Measurements from ENCODE around the gene NPEPPS. TPM values are rescaled to one million over a fixed set of nuclear protein-coding genes. Genes with fewer than 3 reads are reported as not detected.

Gene NPEPPS
- total RNA-seq, 1 experiment from 2014 or later, result 117 TPM

DNA sequence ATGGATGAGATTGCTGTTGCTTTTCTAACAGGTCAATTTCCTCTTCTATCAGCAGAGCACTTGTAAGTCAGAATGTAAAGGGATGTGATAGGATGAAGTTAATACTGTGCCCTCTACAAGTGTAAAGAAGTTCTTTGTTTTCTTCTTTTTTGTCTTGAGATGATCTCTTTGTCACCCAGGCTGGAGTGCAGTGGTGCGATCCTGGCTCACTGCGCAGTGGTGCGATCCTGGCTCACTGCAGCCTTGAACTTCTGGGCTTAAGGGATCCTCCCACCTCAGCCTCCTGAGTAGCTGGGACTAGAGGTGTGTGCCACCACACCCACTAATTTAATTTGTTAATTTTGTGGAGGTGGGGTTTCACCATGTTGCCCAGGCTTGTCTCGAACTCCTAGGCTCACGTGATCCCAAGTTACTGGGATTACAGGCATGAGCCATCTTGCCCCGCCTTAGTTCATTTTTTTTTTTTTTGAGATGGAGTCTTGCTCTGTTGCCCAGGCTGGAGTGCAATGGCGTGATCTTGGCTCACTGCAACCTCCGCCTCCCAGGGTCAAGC is 97.2 kb downstream of the NPEPPS start:
- H3K27ac ChIP-seq (ENCODE audit: insufficient read length, low read depth, low read length), result no peak overlapping the region
- no peak overlapping the region for H3K18ac ChIP-seq (ENCODE audit: insufficient read length, low read depth, low read length)
- H4K91ac ChIP-seq (ENCODE audit: insufficient read length, low read depth, low read length), result no peak overlapping the region
- H4K20me1 ChIP-seq (ENCODE audit: control insufficient read depth, insufficient read depth, insufficient read length), result no peaks in the 10 kb centered on the region
- H2AFZ ChIP-seq (ENCODE audit: low read length), result no peak overlapping the region
- Mint-ChIP-seq H3K4me1 (no peaks in the 10 kb centered on the region), H3K27me3 (ENCODE audit: low read depth) (no peaks in the 10 kb centered on the region), H3K9me3 (no peaks in the 10 kb centered on the region), H3K4me3 (no peak overlapping the region), H3K27ac (no peak overlapping the region), H3K36me3 (ENCODE audit: insufficient read depth in 1 of 3, low read depth in 3 of 3) (peaks cover 0 to 14% (median 5%) of the 10 kb centered on the region in 3 experiments; a peak in 4 of 7 replicates)
- H2BK120ac ChIP-seq (ENCODE audit: low read depth, low read length, poor library complexity, severe bottlenecking), result no peak overlapping the region
- no peak overlapping the region for H2BK20ac ChIP-seq (ENCODE audit: low read depth, low read length, poor library complexity, severe bottlenecking)
- no peak overlapping the region for H3K4ac ChIP-seq (ENCODE audit: low read depth, low read length)
- no peak overlapping the region for H4K8ac ChIP-seq (replicated peaks; ENCODE audit: insufficient read length, low read depth, low read length)
- no peak overlapping the region for H3K14ac ChIP-seq (ENCODE audit: insufficient read depth, low read length)
- no peak overlapping the region for H3K4me2 ChIP-seq (ENCODE audit: insufficient read depth, insufficient read length, low read length)
- TF ChIP-seq, protein P1, sequence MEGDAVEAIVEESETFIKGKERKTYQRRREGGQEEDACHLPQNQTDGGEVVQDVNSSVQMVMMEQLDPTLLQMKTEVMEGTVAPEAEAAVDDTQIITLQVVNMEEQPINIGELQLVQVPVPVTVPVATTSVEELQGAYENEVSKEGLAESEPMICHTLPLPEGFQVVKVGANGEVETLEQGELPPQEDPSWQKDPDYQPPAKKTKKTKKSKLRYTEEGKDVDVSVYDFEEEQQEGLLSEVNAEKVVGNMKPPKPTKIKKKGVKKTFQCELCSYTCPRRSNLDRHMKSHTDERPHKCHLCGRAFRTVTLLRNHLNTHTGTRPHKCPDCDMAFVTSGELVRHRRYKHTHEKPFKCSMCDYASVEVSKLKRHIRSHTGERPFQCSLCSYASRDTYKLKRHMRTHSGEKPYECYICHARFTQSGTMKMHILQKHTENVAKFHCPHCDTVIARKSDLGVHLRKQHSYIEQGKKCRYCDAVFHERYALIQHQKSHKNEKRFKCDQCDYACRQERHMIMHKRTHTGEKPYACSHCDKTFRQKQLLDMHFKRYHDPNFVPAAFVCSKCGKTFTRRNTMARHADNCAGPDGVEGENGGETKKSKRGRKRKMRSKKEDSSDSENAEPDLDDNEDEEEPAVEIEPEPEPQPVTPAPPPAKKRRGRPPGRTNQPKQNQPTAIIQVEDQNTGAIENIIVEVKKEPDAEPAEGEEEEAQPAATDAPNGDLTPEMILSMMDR (conservative IDR thresholded peaks at IDR 0.05), result no peak
- H4K5ac ChIP-seq (ENCODE audit: insufficient read length, low read depth, low read length), result no peak overlapping the region
- no peak overlapping the region for H2BK12ac ChIP-seq (ENCODE audit: insufficient read length, low read depth, low read length)
- no peaks in the 10 kb centered on the region for H3K23me2 ChIP-seq (ENCODE audit: insufficient read length, low read depth, low read length, poor library complexity, severe bottlenecking)
- no peak overlapping the region for H3K56ac ChIP-seq (ENCODE audit: insufficient read length, low read depth, low read length)
- no peak overlapping the region for H3K9ac ChIP-seq (ENCODE audit: extremely low read depth, insufficient read length, low read length)
- no peak overlapping the region for H3K23ac ChIP-seq (ENCODE audit: insufficient read length, low read depth, low read length)
- no peak for DNase-seq
- no peaks in the 10 kb centered on the region for H3K79me1 ChIP-seq (ENCODE audit: insufficient read depth, low read depth, low read length, poor library complexity, severe bottlenecking)
- H3K27me3 ChIP-seq (ENCODE audit: insufficient read depth, low read length), result no peaks in the 10 kb centered on the region
- H2AK5ac ChIP-seq (ENCODE audit: insufficient read length, low read length), result no peak overlapping the region
- WGBS (ENCODE audit: extremely low coverage, insufficient read length, low lambda C conversion rate), result no CpG with 5 or more reads among the region's 8 CpGs
- H3K4me1 ChIP-seq (ENCODE audit: insufficient read depth, low read length), result no peaks in the 10 kb centered on the region
- H2BK5ac ChIP-seq (ENCODE audit: insufficient read length, low read length), result no peak overlapping the region
- H3K9me3 ChIP-seq (ENCODE audit: control insufficient read depth, low read depth, low read length), result no peaks in the 10 kb centered on the region
- H3K79me2 ChIP-seq (ENCODE audit: insufficient read depth, low read length), result no peaks in the 10 kb centered on the region
- H2BK15ac ChIP-seq (ENCODE audit: low read depth, low read length), result no peak overlapping the region
- no peak overlapping the region for H3T11ph ChIP-seq (ENCODE audit: low read length)
